Testis (tissue), 3 donors: ENCODE data around the gene RAB6B. TPM values are rescaled to one million over a fixed set of nuclear protein-coding genes. Genes with fewer than 3 reads are reported as not detected.

Experiments used
- DNase-seq: peaks from one replicate; pipeline ENCODE4 v3.0.0-alpha.2; 2019
- H3K27ac ChIP-seq, 2 donors: fragments of 200-600 bp; sonication (generic); one replicate each; pipeline ENCODE4 v1.5.1; 2019
- H3K27me3 ChIP-seq: fragments of 200-600 bp; sonication (generic); one replicate; pipeline ENCODE4 v1.5.1; 2019
- H3K36me3 ChIP-seq: fragments of 200-600 bp; sonication (generic); one replicate; pipeline ENCODE4 v1.5.1; 2017; ENCODE audit warnings: low read depth; ENCODE audit errors: missing control alignments
- H3K4me1 ChIP-seq: fragments of 200-600 bp; sonication (generic); one replicate; pipeline ENCODE4 v1.5.1; 2019
- H3K4me3 ChIP-seq, 2 donors: fragments of 200-600 bp; sonication (generic); one replicate each; pipeline ENCODE4 v1.5.1; 2017 to 2019
- H3K9me3 ChIP-seq: fragments of 200-600 bp; sonication (generic); one replicate; pipeline ENCODE4 v1.5.1; 2017
- CTCF ChIP-seq, 3 experiments: fragments of 450-650 bp in 2 of 3; fragments of 200-600 bp in 1 of 3; sonication (generic) in 1 of 3; IDR thresholded peaks; one replicate each; pipeline ENCODE4 v1.5.1; 2016 to 2019; ENCODE audit warnings: antibody characterized with exemption in 3 of 3, mild to moderate bottlenecking in 2 of 3, moderate library complexity in 1 of 3
- POLR2A ChIP-seq: fragments of 450-650 bp; IDR thresholded peaks from one replicate; pipeline ENCODE4 v1.6.1; 2017; ENCODE audit warnings: antibody characterized with exemption, mild to moderate bottlenecking, moderate library complexity
- WGBS, 2 donors: methylation state at CpG; one replicate each; pipeline ENCODE4 v1.1.5; 2018; 5-methylcytosine and 5-hydroxymethylcytosine counted together
- intact Hi-C: fragments of 100-400 bp; cut with DNase I; formaldehyde crosslinking; loops from one replicate; pipeline ENCODE4 v1.15.1; 2023; ENCODE audit warnings: low total_unique reads
- polyA plus RNA-seq: library from polyadenylated mRNA; stranded (reverse); fragments of 350-450 nt; fragmentation: Illumina TruSeq; extraction: RNeasy Lipid Tissue Mini Kit (QIAGEN cat#74804); gene quantifications from one replicate; pipeline ENCODE4 v1.2.3, GENCODE V29; 2014; ENCODE audit warnings: low read depth, low replicate concordance; ENCODE audit not compliant: insufficient read depth
- total RNA-seq, 2 donors: library from RNA; depleted of rRNA; stranded (reverse); fragments of >200 nt; gene quantifications; one replicate each; pipeline ENCODE4 v1.2.3, GENCODE V29; 2016

RAB6B gene
- total and polyA plus RNA-seq, 3 donors from 2014 or later = 5.1 to 8.6 (median 7.0) TPM

GRCh38 chr3:133937756-133938601 is 42.3 kb upstream of the RAB6B start:
- H3K9me3 ChIP-seq = no peaks in the 10 kb centered on the region

DNA sequence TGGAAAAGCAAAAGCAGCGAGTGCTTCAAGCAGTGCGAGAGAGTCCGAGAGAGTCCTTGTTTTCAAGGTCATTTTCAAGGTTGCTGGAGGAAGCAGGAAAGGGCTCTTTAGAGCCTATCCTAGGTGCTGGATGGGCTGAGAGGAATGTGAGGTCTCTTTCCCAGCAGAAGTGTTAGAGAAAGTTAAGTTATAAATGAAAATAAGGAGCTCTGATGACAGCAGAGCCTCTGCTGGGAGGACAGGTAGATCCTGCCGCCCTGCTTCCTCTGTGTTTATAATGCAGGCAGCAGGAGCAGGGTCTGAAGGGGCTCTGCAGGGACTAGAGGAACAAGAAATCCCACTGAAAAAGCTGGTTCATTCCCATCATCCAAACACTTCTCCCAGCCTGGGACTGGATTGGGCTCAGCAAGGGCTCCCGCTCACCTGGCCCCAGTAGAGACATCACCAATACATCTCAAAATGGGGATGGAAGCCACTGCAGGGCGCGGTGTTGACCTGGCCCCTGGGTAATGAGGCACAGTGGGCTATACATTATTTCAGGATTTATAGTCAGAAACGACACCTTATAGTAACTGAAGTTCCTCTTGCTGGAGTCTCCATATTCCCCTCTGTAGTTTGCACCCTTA is 41.5 kb upstream of the RAB6B start:
- no peak overlapping the region for H3K27ac ChIP-seq
- no peaks in the 10 kb centered on the region for H3K9me3 ChIP-seq
- intact Hi-C loops = no loop called here
- TF ChIP-seq POLR2A (no peak), CTCF (IDR thresholded peaks at IDR 0.05) (no peak)
- H3K27me3 ChIP-seq = no peaks in the 10 kb centered on the region
- WGBS, 2 donors = 57 to 62% methylated on average over 8 of the region's 8 CpGs
- H3K4me1 ChIP-seq = no peaks in the 10 kb centered on the region
- H3K36me3 ChIP-seq = no peaks in the 10 kb centered on the region
- DNase-seq = no peak
- H3K4me3 ChIP-seq = no peak overlapping the region

More at GRCh38 chr3:133937756-133938601, 42.3 kb upstream of the RAB6B start:
- 77 to 79% methylated on average over 10 of the region's 10 CpGs for WGBS, 2 donors
- no peaks in the 10 kb centered on the region for H3K4me1 ChIP-seq
- intact Hi-C loops = no loop called here
- DNase-seq = no peak
- no peak overlapping the region for H3K4me3 ChIP-seq
- TF ChIP-seq CTCF (IDR thresholded peaks at IDR 0.05) (no peak), POLR2A (no peak)
- H3K27ac ChIP-seq = no peak overlapping the region
- H3K36me3 ChIP-seq = no peaks in the 10 kb centered on the region
- no peaks in the 10 kb centered on the region for H3K27me3 ChIP-seq

DNA sequence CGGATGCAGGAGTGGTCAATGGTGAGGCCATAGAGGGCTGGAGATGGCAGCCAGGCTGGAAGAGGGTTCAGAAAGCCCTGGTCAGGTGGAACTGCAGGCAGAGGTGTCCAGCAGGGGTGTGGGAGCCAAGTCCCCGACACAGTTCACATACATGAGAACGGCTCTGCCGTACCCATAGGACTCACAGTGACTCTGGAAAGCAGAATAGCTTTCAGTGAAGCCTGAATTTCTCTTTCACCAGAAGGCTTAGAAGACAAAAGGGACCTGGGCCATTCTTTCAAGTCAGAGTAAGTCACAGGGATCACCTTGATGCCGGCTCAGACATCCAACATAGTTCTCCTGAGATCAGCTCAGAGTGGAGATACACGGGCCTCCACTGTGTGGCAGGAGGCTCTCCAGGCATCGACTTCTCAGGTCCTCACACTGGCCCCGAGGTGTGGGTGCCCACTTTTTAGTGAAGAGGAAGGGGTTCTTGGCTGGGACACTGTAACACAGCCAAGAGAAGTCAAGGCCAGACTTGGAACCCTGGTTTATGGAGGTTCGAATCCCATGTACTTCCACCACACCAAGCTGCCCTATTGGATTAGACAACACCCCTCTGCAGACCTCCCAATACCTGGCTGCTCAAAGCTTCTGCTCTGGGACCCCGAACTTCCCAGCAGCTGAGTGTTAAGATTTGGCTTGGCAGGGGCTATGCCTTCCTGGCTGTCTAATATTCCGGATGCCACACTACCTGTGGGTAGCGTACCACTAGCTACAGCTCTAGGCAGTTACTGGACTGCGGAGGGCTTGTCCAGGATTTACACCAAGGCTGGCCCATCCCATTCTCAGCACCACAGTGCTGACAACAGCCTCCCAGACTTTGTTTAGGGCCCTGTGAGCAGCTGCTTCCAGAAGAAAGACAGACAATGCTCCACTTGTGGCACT is 40.4 kb upstream of the RAB6B start:
- WGBS, 2 donors = 87 to 92% methylated on average over 9 to 13 of the region's 13 CpGs
- Histone ChIP-seq H3K36me3 (no peaks in the 10 kb centered on the region), H3K9me3 (no peaks in the 10 kb centered on the region), H3K27ac (no peak overlapping the region), H3K4me1 (no peaks in the 10 kb centered on the region), H3K4me3 (no peak overlapping the region), H3K27me3 (no peaks in the 10 kb centered on the region)
- intact Hi-C loops = no loop called here
- DNase-seq = no peak
- TF ChIP-seq POLR2A (no peak), CTCF (IDR thresholded peaks at IDR 0.05) (no peak)

DNA sequence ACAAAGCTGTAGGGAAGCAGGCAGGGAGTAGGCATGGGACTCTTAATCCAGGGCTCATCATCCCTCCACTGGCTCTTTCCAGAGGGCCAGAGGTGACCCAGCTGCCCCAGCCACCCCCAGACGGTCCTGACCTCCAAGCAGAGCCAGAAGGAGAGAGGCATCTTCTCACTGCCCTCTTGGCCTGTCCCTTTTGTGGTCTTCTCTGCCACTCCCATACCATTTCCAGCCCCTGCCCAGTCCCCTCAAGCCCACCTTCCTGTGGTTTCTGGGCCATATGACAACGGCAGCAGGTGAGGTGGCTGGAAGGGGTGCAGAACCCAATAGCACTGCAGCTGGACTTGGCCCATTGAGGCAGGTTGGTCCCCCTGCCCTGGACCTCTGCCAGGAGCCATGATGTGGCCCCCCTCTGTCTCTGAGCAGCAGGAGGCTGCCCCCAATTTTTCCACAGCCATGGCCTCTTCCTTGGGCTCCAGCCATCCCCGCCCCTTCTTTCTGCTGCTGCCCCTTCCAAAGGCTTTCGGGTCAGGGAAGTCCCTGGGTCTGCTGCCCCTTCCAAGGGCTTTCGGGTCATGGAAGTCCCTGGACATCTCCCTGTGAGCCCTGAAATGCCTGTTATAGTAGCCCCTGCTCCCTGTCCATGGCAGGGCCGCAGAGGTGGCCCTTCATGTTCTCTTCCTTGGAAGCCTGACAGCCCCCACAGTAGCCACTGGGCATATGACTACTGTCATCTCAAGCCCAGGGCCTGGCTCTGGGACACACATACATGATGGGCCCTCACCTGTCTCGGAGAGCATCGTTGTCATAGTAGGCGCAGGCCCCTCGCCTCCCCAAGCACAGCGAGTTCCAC is 39.5 kb upstream of the RAB6B start:
- intact Hi-C loops = loop anchor here (5.0 kb wide), 1 partner anchor 277 kb away; no protein-coding TSS in a partner anchor
- Histone ChIP-seq H3K27me3 (no peaks in the 10 kb centered on the region), H3K36me3 (no peaks in the 10 kb centered on the region), H3K4me1 (no peaks in the 10 kb centered on the region), H3K9me3 (no peaks in the 10 kb centered on the region), H3K27ac (no peak overlapping the region), H3K4me3 (no peak overlapping the region)
- DNase-seq = no peak
- WGBS, 2 donors = 96 to 100% methylated on average over 6 to 11 of the region's 11 CpGs
- no peak for TF ChIP-seq POLR2A
- no peak for TF ChIP-seq CTCF (IDR thresholded peaks at IDR 0.05)
